Mucosa of descending colon (tissue), 3 donors: Measurements from ENCODE around the gene PIEZO2. TPM values are rescaled to one million over a fixed set of nuclear protein-coding genes. Genes with fewer than 3 reads are reported as not detected.

Source experiments
- ATAC-seq: fragments of 200-7000 bp; cut with Tn5 transposase; one replicate; pipeline ENCODE4 v1.9.1; 2020; ENCODE audit warnings: mild to moderate bottlenecking, moderate library complexity
- DNase-seq, 3 donors: peaks; one replicate each; pipeline ENCODE4 v3.0.0-alpha.2; 2020
- H3K36me3 ChIP-seq: fragments of 200-600 bp; one replicate; pipeline ENCODE4 v1.8.0; 2021; ENCODE audit warnings: low read depth, mild to moderate bottlenecking
- H3K4me1 ChIP-seq: fragments of 200-600 bp; one replicate; pipeline ENCODE4 v1.8.0; 2021; ENCODE audit warnings: low read depth, mild to moderate bottlenecking
- H3K4me3 ChIP-seq: fragments of 200-600 bp; one replicate; pipeline ENCODE4 v1.8.0; 2021; ENCODE audit warnings: mild to moderate bottlenecking
- H3K9me3 ChIP-seq: fragments of 200-600 bp; one replicate; pipeline ENCODE4 v1.8.0; 2021; ENCODE audit warnings: mild to moderate bottlenecking
- CTCF ChIP-seq: fragments of 200-600 bp; IDR thresholded peaks from one replicate; pipeline ENCODE4 v1.8.0; 2022; ENCODE audit warnings: antibody characterized with exemption, mild to moderate bottlenecking
- intact Hi-C, 2 donors: fragments of 100-400 bp; cut with DNase I in 1 of 2; cut with micrococcal nuclease in 1 of 2; formaldehyde crosslinking; loops; one replicate each; pipeline versions ENCODE4 v1.11.0 to v1.11.1; 2022; cut with DNase I, micrococcal nuclease
- total RNA-seq, 3 donors: library from RNA; stranded (reverse); fragmentation: NEBNext Ultra II Directional in 2 of 3; extraction: Animal tissue kit (Norgen Biotek cat#: 25700) in 2 of 3; gene quantifications; one replicate each; pipeline versions ENCODE4 v1.2.1 to v1.2.4, GENCODE V29; 2021 to 2023
- donor health status: DM: no; HTN: no; CAD: no; lungs with moderate emphysema.
- donor health status: DM: no; HTN: no; CAD: no.
- donor health status: DM: no; HTN: yes; CAD: no.

Gene PIEZO2
- total RNA-seq, 3 donors from 2014 or later = 1.0 to 18.9 (median 1.4) TPM

GRCh38 chr18:10794771-10795170, 354.6 kb downstream of the PIEZO2 start:
- no peak for TF ChIP-seq CTCF
- ATAC-seq = no peak
- H3K9me3 ChIP-seq = no peaks in the 10 kb centered on the region
- H3K4me3 ChIP-seq = no peak overlapping the region
- no peaks in the 10 kb centered on the region for H3K36me3 ChIP-seq
- H3K4me1 ChIP-seq = no peaks in the 10 kb centered on the region
- DNase-seq = no peak
- intact Hi-C loops = no loop called here

- no peak for TF ChIP-seq CTCF
- ATAC-seq (no peak), DNase-seq (no peak)
- no peaks in the 10 kb centered on the region for H3K4me1 ChIP-seq
- intact Hi-C loops = no loop called here
- H3K36me3 ChIP-seq = no peaks in the 10 kb centered on the region
- H3K9me3 ChIP-seq = no peaks in the 10 kb centered on the region
- no peak overlapping the region for H3K4me3 ChIP-seq
These were observed 355.5 kb downstream of the PIEZO2 start for GRCh38 chr18:10793730-10794370.

GRCh38 chr18:10792181-10792580, 357.2 kb downstream of the PIEZO2 start:
- no peak for TF ChIP-seq CTCF
- Histone ChIP-seq H3K4me1 (no peaks in the 10 kb centered on the region), H3K9me3 (no peaks in the 10 kb centered on the region), H3K36me3 (no peaks in the 10 kb centered on the region), H3K4me3 (no peak overlapping the region)
- no peak for ATAC-seq
- DNase-seq = no peak
- intact Hi-C loops = no loop called here

GRCh38 chr18:10791169-10791831, 358.1 kb downstream of the PIEZO2 start:
- no peak for TF ChIP-seq CTCF
- DNase-seq (no peak), ATAC-seq (no peak)
- Histone ChIP-seq H3K36me3 (no peaks in the 10 kb centered on the region), H3K4me1 (no peaks in the 10 kb centered on the region), H3K9me3 (no peaks in the 10 kb centered on the region), H3K4me3 (no peak overlapping the region)
- intact Hi-C loops = no loop called here

- intact Hi-C loops = no loop called here
- H3K4me1 ChIP-seq = no peaks in the 10 kb centered on the region
- H3K4me3 ChIP-seq = no peak overlapping the region
- DNase-seq = no peak
- no peaks in the 10 kb centered on the region for H3K9me3 ChIP-seq
- H3K36me3 ChIP-seq = no peaks in the 10 kb centered on the region
- no peak for ATAC-seq
- TF ChIP-seq CTCF = no peak
These were observed 360.2 kb downstream of the PIEZO2 start for GRCh38 chr18:10789180-10789579.
